ENCODE measurements around the gene ASCC1. TPM values are rescaled to one million over a fixed set of nuclear protein-coding genes. Genes with fewer than 3 reads are reported as not detected.

Gene ASCC1
- total RNA-seq, 1 donor from 2014 or later, result 38.5 TPM

DNA sequence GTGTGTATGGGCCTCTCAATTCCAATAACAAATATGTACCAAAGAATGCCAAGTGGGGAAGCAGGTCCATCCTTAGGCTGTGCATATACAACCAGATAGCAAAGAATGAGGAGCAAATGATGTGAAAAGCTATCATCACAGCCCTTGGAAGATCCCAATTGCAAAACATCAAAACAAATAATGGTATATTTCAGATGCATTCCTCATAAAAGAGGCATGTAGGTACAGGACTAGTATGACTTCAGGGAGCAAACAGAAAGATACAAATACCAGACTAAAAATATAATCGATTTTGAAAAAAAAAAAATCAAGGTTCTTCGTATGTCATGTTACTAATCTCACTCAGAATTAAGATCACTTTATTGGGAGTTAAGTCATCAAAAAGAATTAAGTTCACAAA is 109.2 kb downstream of the ASCC1 start:
- Histone ChIP-seq H3K27ac (no peak overlapping the region), H3K27me3 (no peaks in the 10 kb centered on the region), H3K9me3 (no peaks in the 10 kb centered on the region), H3K36me3 (peaks cover 0 to 5% of the 10 kb centered on the region in 2 donors), H3K4me1 (peaks cover 12% of the 10 kb centered on the region), H3K4me3 (no peak overlapping the region)
- TF ChIP-seq, protein P1, sequence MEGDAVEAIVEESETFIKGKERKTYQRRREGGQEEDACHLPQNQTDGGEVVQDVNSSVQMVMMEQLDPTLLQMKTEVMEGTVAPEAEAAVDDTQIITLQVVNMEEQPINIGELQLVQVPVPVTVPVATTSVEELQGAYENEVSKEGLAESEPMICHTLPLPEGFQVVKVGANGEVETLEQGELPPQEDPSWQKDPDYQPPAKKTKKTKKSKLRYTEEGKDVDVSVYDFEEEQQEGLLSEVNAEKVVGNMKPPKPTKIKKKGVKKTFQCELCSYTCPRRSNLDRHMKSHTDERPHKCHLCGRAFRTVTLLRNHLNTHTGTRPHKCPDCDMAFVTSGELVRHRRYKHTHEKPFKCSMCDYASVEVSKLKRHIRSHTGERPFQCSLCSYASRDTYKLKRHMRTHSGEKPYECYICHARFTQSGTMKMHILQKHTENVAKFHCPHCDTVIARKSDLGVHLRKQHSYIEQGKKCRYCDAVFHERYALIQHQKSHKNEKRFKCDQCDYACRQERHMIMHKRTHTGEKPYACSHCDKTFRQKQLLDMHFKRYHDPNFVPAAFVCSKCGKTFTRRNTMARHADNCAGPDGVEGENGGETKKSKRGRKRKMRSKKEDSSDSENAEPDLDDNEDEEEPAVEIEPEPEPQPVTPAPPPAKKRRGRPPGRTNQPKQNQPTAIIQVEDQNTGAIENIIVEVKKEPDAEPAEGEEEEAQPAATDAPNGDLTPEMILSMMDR (IDR thresholded peaks at IDR 0.05), result no peak
- TF ChIP-seq POLR2AphosphoS5 (IDR thresholded peaks at IDR 0.05; ENCODE audit: insufficient read depth in 1 of 2, low read depth in 1 of 2) (no peak), POLR2A (IDR thresholded peaks at IDR 0.05) (no peak)
- intact Hi-C loops (cut with DNase I), result no loop called here
- no peak for DNase-seq (ENCODE audit: extremely low spot score in 2 of 2)

DNA sequence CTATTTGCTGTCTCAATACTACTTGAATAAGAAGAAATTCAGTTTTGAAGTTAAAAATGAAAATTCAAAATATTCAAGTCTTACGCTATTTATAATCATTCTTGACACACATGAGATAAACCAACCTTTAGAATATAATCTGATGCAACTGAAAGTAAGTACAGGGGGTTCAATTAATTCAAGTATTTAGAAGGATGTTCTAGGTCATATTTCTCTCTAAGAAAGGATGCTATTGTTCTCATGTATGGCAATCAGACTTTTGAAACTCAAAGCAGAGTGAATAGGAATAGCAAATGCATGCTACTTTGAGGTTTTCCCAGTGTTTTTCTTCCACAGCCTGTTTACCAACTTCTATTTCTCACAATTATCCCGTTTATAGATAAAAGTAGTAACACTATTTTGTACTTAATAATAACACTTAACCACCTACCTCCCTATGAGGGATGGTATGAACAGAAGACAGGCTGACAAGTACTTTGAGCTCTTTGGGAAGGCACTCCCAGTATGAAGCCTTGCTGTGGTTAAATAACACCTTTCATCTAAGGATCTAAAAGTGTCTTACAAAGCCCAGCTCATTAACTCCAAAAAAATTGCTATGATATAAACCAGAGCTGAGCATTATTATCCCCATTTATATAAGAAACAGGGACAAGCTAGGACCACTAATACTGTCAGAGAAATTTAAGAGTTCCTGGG is 109.8 kb downstream of the ASCC1 start:
- intact Hi-C loops (cut with DNase I), result no loop called here
- Histone ChIP-seq H3K4me1 (peaks cover 12% of the 10 kb centered on the region), H3K27ac (no peak overlapping the region), H3K9me3 (no peaks in the 10 kb centered on the region), H3K36me3 (peaks cover 0 to 11% of the 10 kb centered on the region in 2 donors), H3K4me3 (no peak overlapping the region), H3K27me3 (no peaks in the 10 kb centered on the region)
- TF ChIP-seq POLR2AphosphoS5 (IDR thresholded peaks at IDR 0.05; ENCODE audit: insufficient read depth in 1 of 2, low read depth in 1 of 2) (no peak), POLR2A (IDR thresholded peaks at IDR 0.05) (no peak)
- TF ChIP-seq, protein P1 (IDR thresholded peaks at IDR 0.05), result no peak
- DNase-seq (ENCODE audit: extremely low spot score in 2 of 2), result no peak

DNA sequence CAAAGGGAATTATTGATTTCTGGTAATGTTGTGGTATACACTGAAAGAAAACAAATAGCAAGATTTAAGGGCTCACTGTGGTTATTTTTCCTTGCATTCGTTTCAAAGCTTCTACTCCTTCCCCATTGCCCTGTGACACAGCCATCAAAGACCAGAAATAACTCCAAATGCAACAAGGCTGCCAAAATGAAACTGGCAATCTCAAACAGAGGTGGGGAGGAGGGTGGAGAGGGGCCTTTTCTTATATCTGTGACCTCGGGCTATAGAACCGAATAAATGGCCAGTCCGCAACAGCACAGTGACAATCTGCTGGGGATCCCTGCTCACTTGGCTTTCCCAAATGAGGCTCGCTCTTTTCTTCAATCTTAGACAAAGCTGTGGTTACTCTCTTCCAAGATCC is 110.4 kb downstream of the ASCC1 start:
- no peak for TF ChIP-seq POLR2AphosphoS5 (IDR thresholded peaks at IDR 0.05; ENCODE audit: insufficient read depth in 1 of 2, low read depth in 1 of 2)
- no peak for TF ChIP-seq POLR2A (IDR thresholded peaks at IDR 0.05)
- TF ChIP-seq, protein P1 (IDR thresholded peaks at IDR 0.05), result no peak
- peaks cover 12% of the 10 kb centered on the region for H3K4me1 ChIP-seq
- no peak overlapping the region for H3K27ac ChIP-seq
- no peaks in the 10 kb centered on the region for H3K9me3 ChIP-seq
- peaks cover 0 to 17% of the 10 kb centered on the region in 2 donors for H3K36me3 ChIP-seq
- intact Hi-C loops (cut with DNase I), result no loop called here
- no peak for DNase-seq (ENCODE audit: extremely low spot score in 2 of 2)
- H3K4me3 ChIP-seq, result no peak overlapping the region
- H3K27me3 ChIP-seq, result no peaks in the 10 kb centered on the region

DNA sequence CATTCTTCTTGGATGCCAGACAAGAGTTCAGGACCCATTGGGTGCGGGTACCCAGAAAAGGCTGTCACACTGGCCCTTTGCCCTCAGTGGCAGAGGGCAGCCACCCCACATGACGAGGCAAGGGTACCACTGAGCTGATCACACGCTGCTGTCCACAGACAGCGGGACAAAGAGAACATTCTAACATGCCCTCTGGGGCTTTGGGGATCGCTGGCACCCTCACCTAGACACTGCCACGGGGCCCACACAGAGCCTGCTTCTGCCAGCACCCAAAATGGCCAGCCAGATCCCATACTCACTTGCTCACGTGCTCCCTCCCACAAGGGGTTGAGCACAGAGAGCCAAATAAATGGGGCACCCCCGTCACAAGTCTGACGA is 111.0 kb downstream of the ASCC1 start:
- DNase-seq (ENCODE audit: extremely low spot score in 2 of 2), result no peak
- H3K27ac ChIP-seq, result no peak overlapping the region
- H3K4me3 ChIP-seq, result no peak overlapping the region
- intact Hi-C loops (cut with DNase I), result no loop called here
- no peaks in the 10 kb centered on the region for H3K27me3 ChIP-seq
- peaks cover 0 to 20% of the 10 kb centered on the region in 2 donors for H3K36me3 ChIP-seq
- TF ChIP-seq, protein P1 (IDR thresholded peaks at IDR 0.05), result no peak
- no peak for TF ChIP-seq POLR2AphosphoS5 (IDR thresholded peaks at IDR 0.05; ENCODE audit: insufficient read depth in 1 of 2, low read depth in 1 of 2)
- TF ChIP-seq POLR2A (IDR thresholded peaks at IDR 0.05), result no peak
- peaks cover 12% of the 10 kb centered on the region for H3K4me1 ChIP-seq
- no peaks in the 10 kb centered on the region for H3K9me3 ChIP-seq

DNA sequence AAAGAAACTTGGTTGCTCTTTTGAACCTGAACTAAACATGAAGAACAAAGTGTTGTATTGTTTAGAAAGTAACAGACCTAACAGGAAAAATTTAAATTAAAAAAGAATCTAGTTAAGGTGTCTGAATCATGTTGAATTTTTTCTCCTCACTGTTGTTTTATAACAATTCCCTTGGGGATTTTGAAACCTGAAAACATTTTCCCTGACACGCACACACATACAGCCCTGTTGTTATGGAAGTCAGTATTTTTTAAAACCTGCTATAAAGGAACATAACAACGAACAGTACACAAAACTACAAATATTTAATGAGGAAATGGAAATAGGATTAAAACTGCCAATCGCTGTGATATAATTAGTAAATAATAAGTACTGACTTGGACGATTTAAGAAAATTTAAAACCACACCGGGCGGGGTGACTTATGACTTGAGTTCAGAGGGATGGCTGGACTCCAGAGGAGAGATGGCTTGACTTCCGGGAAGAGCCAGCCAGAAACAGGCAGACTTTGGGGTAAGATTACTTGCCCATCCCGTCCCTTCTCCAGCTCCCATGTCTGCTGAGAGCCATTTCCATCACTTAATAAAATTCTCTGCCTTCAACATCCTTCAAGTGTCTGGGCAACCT is 111.5 kb downstream of the ASCC1 start:
- H3K4me3 ChIP-seq, result no peak overlapping the region
- peaks cover 9% of the 10 kb centered on the region for H3K4me1 ChIP-seq
- H3K27me3 ChIP-seq, result no peaks in the 10 kb centered on the region
- no peaks in the 10 kb centered on the region for H3K9me3 ChIP-seq
- no peak overlapping the region for H3K27ac ChIP-seq
- TF ChIP-seq POLR2A (IDR thresholded peaks at IDR 0.05) (no peak), POLR2AphosphoS5 (IDR thresholded peaks at IDR 0.05; ENCODE audit: insufficient read depth in 1 of 2, low read depth in 1 of 2) (no peak)
- TF ChIP-seq, protein P1 (IDR thresholded peaks at IDR 0.05), result no peak
- intact Hi-C loops (cut with DNase I), result no loop called here
- H3K36me3 ChIP-seq, result peaks cover 0 to 20% of the 10 kb centered on the region in 2 donors
- no peak for DNase-seq (ENCODE audit: extremely low spot score in 2 of 2)
